ENCODE data around the gene FXYD1. TPM values are rescaled to one million over a fixed set of nuclear protein-coding genes. Genes with fewer than 3 reads are reported as not detected.

FXYD1 gene
- total RNA-seq, 1 donor from 2014 or later = 67.6 TPM

- H3K4me1 ChIP-seq = peaks cover 17% of the 10 kb centered on the region
- DNase-seq = no peak
- no peak overlapping the region for H3K4me3 ChIP-seq
- no peak overlapping the region for H3K27ac ChIP-seq
- H3K27me3 ChIP-seq = peaks cover 12% of the 10 kb centered on the region
- no peaks in the 10 kb centered on the region for H3K36me3 ChIP-seq
- intact Hi-C loops (cut with DNase I) = no loop called here
- no peak for TF ChIP-seq CTCF (IDR thresholded peaks at IDR 0.05)
- H3K9me3 ChIP-seq = no peaks in the 10 kb centered on the region
- no peak for ATAC-seq
Observed at GRCh38 chr19:35144259-35144599, 5.6 kb downstream of the FXYD1 start.

GRCh38 chr19:35144600-35145436, 6.2 kb downstream of the FXYD1 start:
- DNase-seq = no peak

GRCh38 chr19:35146746-35147459, 8.3 kb downstream of the FXYD1 start:
- TF ChIP-seq CTCF (IDR thresholded peaks at IDR 0.05) = no peak
- Histone ChIP-seq H3K9me3 (no peaks in the 10 kb centered on the region), H3K27me3 (peaks cover 12% of the 10 kb centered on the region), H3K27ac (no peak overlapping the region), H3K36me3 (no peaks in the 10 kb centered on the region), H3K4me1 (peaks cover 10% of the 10 kb centered on the region), H3K4me3 (no peak overlapping the region)
- no peak for DNase-seq
- ATAC-seq = no peak
- intact Hi-C loops (cut with DNase I) = no loop called here

More at GRCh38 chr19:35144600-35145436, 6.2 kb downstream of the FXYD1 start:
- no peak for ATAC-seq
- Histone ChIP-seq H3K27ac (no peak overlapping the region), H3K4me3 (no peak overlapping the region), H3K9me3 (no peaks in the 10 kb centered on the region), H3K4me1 (peaks cover 17% of the 10 kb centered on the region), H3K36me3 (no peaks in the 10 kb centered on the region), H3K27me3 (peaks cover 12% of the 10 kb centered on the region)
- intact Hi-C loops (cut with DNase I) = no loop called here
- no peak for TF ChIP-seq CTCF (IDR thresholded peaks at IDR 0.05)

- Histone ChIP-seq H3K4me3 (no peak overlapping the region), H3K27ac (no peak overlapping the region), H3K4me1 (peaks cover 9% of the 10 kb centered on the region), H3K9me3 (no peaks in the 10 kb centered on the region), H3K27me3 (no peaks in the 10 kb centered on the region), H3K36me3 (no peaks in the 10 kb centered on the region)
- ATAC-seq (no peak), DNase-seq (no peak)
- intact Hi-C loops (cut with DNase I) = no loop called here
- TF ChIP-seq CTCF (IDR thresholded peaks at IDR 0.05) = no peak
Observed at GRCh38 chr19:35149463-35149862, 10.8 kb downstream of the FXYD1 start.

- Histone ChIP-seq H3K4me3 (no peak overlapping the region), H3K27ac (no peak overlapping the region), H3K27me3 (no peaks in the 10 kb centered on the region), H3K9me3 (no peaks in the 10 kb centered on the region), H3K36me3 (no peaks in the 10 kb centered on the region), H3K4me1 (peaks cover 9% of the 10 kb centered on the region)
- ATAC-seq (no peak), DNase-seq (no peak)
- no peak for TF ChIP-seq CTCF (IDR thresholded peaks at IDR 0.05)
- intact Hi-C loops (cut with DNase I) = no loop called here
Observed at GRCh38 chr19:35150445-35150844, 11.8 kb downstream of the FXYD1 start.

Data from upper lobe of right lung (tissue), 1 donor.